HepG2 (cell line): ENCODE results near the gene TSC1. TPM values are rescaled to one million over a fixed set of nuclear protein-coding genes. Genes with fewer than 3 reads are reported as not detected.

Experiments
- ATAC-seq: fragments of 200-7000 bp; cut with Tn5 transposase; 3 replicates; pipeline ENCODE4 v1.9.1; 2020; ENCODE audit warnings: mild to moderate bottlenecking, moderate library complexity
- BruUV-seq: library from RNA; stranded (reverse); fragments of 400-500 nt; replicated peaks from 2 replicates; lab custom pipeline; 2021; lab: Mats Ljungman, UMichigan
- CTCF ChIA-PET: fragments of 300-600 bp; formaldehyde crosslinking; extraction: SDS; loops from one replicate; lab custom pipeline; 2021; ENCODE audit warnings: low total read pairs, inconsistent platforms, low intra/inter-chr PET ratio; lab: Yijun Ruan, JAX
- POLR2A ChIA-PET: fragments of 350-600 bp; sonication (Branson Sonifier 250); formaldehyde crosslinking; loops from one replicate; lab custom pipeline; 2020; ENCODE audit warnings: antibody characterized with exemption, inconsistent platforms; lab: Yijun Ruan, JAX
- DNase-seq: peaks from one replicate; pipeline ENCODE4 v3.0.0-alpha.2; 2015; ENCODE audit warnings: low spot score
- FAIRE-seq: peaks from 3 replicates; lab custom pipeline; 2011; peaks lifted over from hg19 to GRCh38; lab: Jason Lieb, UNC
- H2AFZ ChIP-seq: one replicate; pipeline ENCODE4 v1.6.1; 2011; ENCODE audit warnings: low read length, inconsistent platforms
- H3K27ac ChIP-seq: fragments of 300-600 bp; 3 replicates; pipeline ENCODE4 v1.8.0; 2011; ENCODE audit warnings: mixed run types, mild to moderate bottlenecking, mixed read lengths, low read length, inconsistent platforms; ENCODE audit not compliant: insufficient read depth; ENCODE audit errors: extremely low read length
- H3K27me3 ChIP-seq, 2 experiments: fragments of 200-600 bp in 1 of 2; 2 replicates in 1 of 2; 3 replicates in 1 of 2; pipeline versions ENCODE4 v1.6.0 to v1.8.0; 2011; ENCODE audit warnings: low read length in 2 of 2, mild to moderate bottlenecking in 2 of 2, moderate library complexity in 2 of 2, inconsistent platforms in 1 of 2; ENCODE audit not compliant: insufficient read depth in 2 of 2, control insufficient read depth in 1 of 2
- H3K36me3 ChIP-seq, 2 experiments: fragments of 200-600 bp in 1 of 2; replicated peaks in 1 of 2; 2 replicates in 1 of 2; 3 replicates in 1 of 2; pipeline versions ENCODE4 v1.5.1 to v1.8.0; 2011; ENCODE audit warnings: low read length in 2 of 2, inconsistent platforms in 1 of 2; ENCODE audit not compliant: insufficient read depth in 2 of 2, control insufficient read depth in 1 of 2
- H3K4me1 ChIP-seq: 2 replicates; pipeline ENCODE4 v1.5.1; 2012; ENCODE audit warnings: low read length, inconsistent platforms; ENCODE audit not compliant: insufficient read depth
- H3K4me2 ChIP-seq: 2 replicates; pipeline ENCODE4 v1.6.0; 2011; ENCODE audit warnings: low read depth, low read length, inconsistent platforms
- H3K4me3 ChIP-seq, 3 experiments: fragments of 200-600 bp in 1 of 3; sonication (generic), shearing (Covaris generic) in 1 of 3; replicated peaks in 1 of 3; 2 replicates each; pipeline ENCODE4 v1.5.1; 2011 to 2016; ENCODE audit warnings: low read length in 3 of 3, inconsistent platforms in 2 of 3, low read depth in 2 of 3, mild to moderate bottlenecking in 2 of 3, control low read depth in 1 of 3, mixed read lengths in 1 of 3; ENCODE audit not compliant: insufficient read depth in 1 of 3
- H3K79me2 ChIP-seq: one replicate; pipeline ENCODE4 v1.6.1; 2011; ENCODE audit warnings: low read length, inconsistent platforms; ENCODE audit not compliant: insufficient read depth
- H3K9ac ChIP-seq: 2 replicates; pipeline ENCODE4 v1.6.0; 2011; ENCODE audit warnings: mild to moderate bottlenecking, low read depth, low read length, inconsistent platforms; ENCODE audit not compliant: insufficient read depth
- H3K9me3 ChIP-seq: 2 replicates; pipeline ENCODE4 v1.5.1; 2012; ENCODE audit warnings: mild to moderate bottlenecking, low read length
- H4K20me1 ChIP-seq: 2 replicates; pipeline ENCODE4 v1.6.0; 2011; ENCODE audit warnings: inconsistent platforms, mild to moderate bottlenecking, low read length, moderate library complexity; ENCODE audit not compliant: insufficient read depth
- CEBPG ChIP-seq: IDR thresholded peaks from 2 replicates; pipeline ENCODE4 v1.6.1; 2016
- HDAC1 ChIP-seq: sonication (generic); formaldehyde crosslinking; IDR thresholded peaks from 2 replicates; pipeline ENCODE4 v1.5.1; 2020; ENCODE audit warnings: mild to moderate bottlenecking, missing genetic modification reagents
- RORA ChIP-seq: sonication (generic); formaldehyde crosslinking; IDR thresholded peaks from 2 replicates; pipeline ENCODE4 v1.5.0; 2020; ENCODE audit warnings: mild to moderate bottlenecking, missing genetic modification reagents, moderate library complexity
- STAG1 ChIP-seq: sonication (generic); formaldehyde crosslinking; IDR thresholded peaks from 2 replicates; pipeline ENCODE4 v1.4.0; 2020; ENCODE audit warnings: missing genetic modification reagents
- TBX3 ChIP-seq: fragments of 450-650 bp; IDR thresholded peaks from 2 replicates; pipeline ENCODE4 v1.6.1; 2017; ENCODE audit warnings: antibody characterized with exemption, mild to moderate bottlenecking, inconsistent platforms, borderline replicate concordance
- THAP11 ChIP-seq: IDR thresholded peaks from 2 replicates; pipeline ENCODE4 v1.6.1; 2016; ENCODE audit warnings: missing biosample characterization, missing genetic modification reagents
- TOE1 ChIP-seq: sonication (generic); formaldehyde crosslinking; IDR thresholded peaks from 2 replicates; pipeline ENCODE4 v1.4.0; 2020; ENCODE audit warnings: mild to moderate bottlenecking, missing genetic modification reagents
- ZNF589 ChIP-seq: sonication (generic); formaldehyde crosslinking; conservative IDR thresholded peaks from 2 replicates; pipeline ENCODE4 v1.8.0; 2022; ENCODE audit warnings: mild to moderate bottlenecking, moderate library complexity, missing genetic modification reagents
- WGBS: methylation state at CpG from one replicate; pipeline ENCODE4 v1.1.6; 2017; ENCODE audit warnings: low lambda C conversion rate; 5-methylcytosine and 5-hydroxymethylcytosine counted together
- in situ Hi-C: cut with HindIII; loops from 2 replicates; pipeline ENCODE4 v1.10.0; 2017; ENCODE audit warnings: low pct_unique_long_range_greater_than_20kb; ENCODE audit not compliant: extremely low pct_ligation_motif_present
- intact Hi-C: fragments of 100-400 bp; cut with micrococcal nuclease; formaldehyde crosslinking; loops from one replicate; pipeline ENCODE4 v1.10.0; 2022; ENCODE audit not compliant: unreplicated experiment
- polyA plus RNA-seq, 8 experiments: library from polyadenylated mRNA; depleted of rRNA in 3 of 8; stranded (reverse) in 7 of 8; unstranded in 1 of 8; fragments of >200 nt; fragmentation: Illumina TruSeq in 4 of 8; extraction: Trizol in 4 of 8; gene quantifications; 2 replicates each; pipeline versions ENCODE4 v1.2.1 to v1.2.3, GENCODE V29; 2011 to 2016; ENCODE audit warnings: low read depth in 4 of 8, missing spikeins in 1 of 8, mixed read lengths in 1 of 8; ENCODE audit not compliant: insufficient read depth in 1 of 8
- total RNA-seq, 5 experiments: library from RNA; depleted of rRNA; stranded (reverse); fragments of >200 nt; fragmentation: Illumina TruSeq; extraction: Trizol; gene quantifications; 2 replicates each; pipeline ENCODE4 v1.2.3, GENCODE V29; 2016; ENCODE audit warnings: low read depth in 1 of 5
- TF ChIP-seq, protein P1 (sequence below): sonication (generic); formaldehyde crosslinking; conservative IDR thresholded peaks from 2 replicates; pipeline ENCODE4 v1.5.0; 2020; ENCODE audit warnings: missing genetic modification reagents
- TF ChIP-seq, protein P2 (sequence below): sonication (generic); formaldehyde crosslinking; IDR thresholded peaks from 2 replicates; pipeline ENCODE4 v1.5.0; 2020; ENCODE audit warnings: missing genetic modification reagents
- TF ChIP-seq, protein P3 (sequence below): sonication (generic); formaldehyde crosslinking; IDR thresholded peaks from 2 replicates; pipeline ENCODE4 v1.5.1; 2020; ENCODE audit warnings: mild to moderate bottlenecking, missing genetic modification reagents, moderate library complexity
- TF ChIP-seq, protein P4 (sequence below): sonication (generic); formaldehyde crosslinking; IDR thresholded peaks from 2 replicates; pipeline ENCODE4 v1.4.0; 2020; ENCODE audit warnings: mild to moderate bottlenecking, missing genetic modification reagents

Gene TSC1
- total and polyA plus RNA-seq, 2 of the 13 experiments (the other 11 are each of a cell fraction or from before 2014, with no cell fraction given) = 31.6 to 66.1 TPM

DNA sequence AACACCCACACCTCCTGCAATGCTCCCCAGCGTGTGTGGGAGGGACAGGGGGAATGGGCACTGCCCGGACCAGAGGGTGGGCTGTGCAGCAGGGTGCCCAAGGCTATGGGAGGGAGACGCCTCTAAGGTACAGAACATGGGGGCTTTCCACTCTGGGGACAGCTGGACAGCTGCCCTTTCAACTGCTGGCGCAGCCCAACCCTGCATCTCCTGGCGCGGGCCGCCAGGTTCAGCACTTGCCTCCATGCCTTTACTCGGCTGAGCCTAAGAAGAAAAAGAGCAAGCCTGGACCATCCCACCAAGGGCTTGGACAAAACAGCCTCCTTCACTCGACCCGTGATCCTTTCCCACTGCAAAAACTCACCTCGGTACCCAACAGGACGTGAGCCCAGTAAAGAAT is 81.3 kb downstream of the TSC1 start (continued):
- no peak for TF ChIP-seq TOE1 (CRISPR knock-in tag)

DNA sequence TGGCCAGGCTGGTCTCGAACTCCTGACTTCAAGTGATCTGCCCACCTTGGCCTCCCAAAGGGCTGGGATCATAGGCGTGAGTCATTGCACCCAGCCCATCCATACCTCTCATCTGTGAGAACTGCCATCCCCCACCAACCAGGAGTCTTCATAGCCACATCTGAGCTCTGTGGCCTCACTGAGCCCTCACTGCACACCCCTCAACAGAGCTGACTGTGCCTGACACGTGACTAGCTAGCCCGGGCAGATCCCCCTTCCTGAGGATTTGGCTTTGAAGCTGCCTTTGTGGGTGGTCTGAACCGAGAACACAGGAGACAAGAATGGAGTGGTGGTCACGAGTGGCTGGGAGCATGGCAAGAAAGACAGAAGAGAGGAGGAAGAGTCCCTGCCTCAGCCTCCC is 81.9 kb downstream of the TSC1 start:
- ATAC-seq = no peak
- TF ChIP-seq RORA (CRISPR knock-in tag) = no peak
- no peak for TF ChIP-seq ZNF589 (CRISPR knock-in tag)
- TF ChIP-seq CEBPG (CRISPR knock-in tag) = no peak
- TF ChIP-seq, protein P1, sequence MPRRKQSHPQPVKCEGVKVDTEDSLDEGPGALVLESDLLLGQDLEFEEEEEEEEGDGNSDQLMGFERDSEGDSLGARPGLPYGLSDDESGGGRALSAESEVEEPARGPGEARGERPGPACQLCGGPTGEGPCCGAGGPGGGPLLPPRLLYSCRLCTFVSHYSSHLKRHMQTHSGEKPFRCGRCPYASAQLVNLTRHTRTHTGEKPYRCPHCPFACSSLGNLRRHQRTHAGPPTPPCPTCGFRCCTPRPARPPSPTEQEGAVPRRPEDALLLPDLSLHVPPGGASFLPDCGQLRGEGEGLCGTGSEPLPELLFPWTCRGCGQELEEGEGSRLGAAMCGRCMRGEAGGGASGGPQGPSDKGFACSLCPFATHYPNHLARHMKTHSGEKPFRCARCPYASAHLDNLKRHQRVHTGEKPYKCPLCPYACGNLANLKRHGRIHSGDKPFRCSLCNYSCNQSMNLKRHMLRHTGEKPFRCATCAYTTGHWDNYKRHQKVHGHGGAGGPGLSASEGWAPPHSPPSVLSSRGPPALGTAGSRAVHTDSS (CRISPR knock-in tag) = no peak
- no peak for TF ChIP-seq HDAC1 (CRISPR knock-in tag)
- TF ChIP-seq THAP11 (CRISPR knock-in tag) = no peak
- no peak for TF ChIP-seq TBX3
- TF ChIP-seq, protein P2, sequence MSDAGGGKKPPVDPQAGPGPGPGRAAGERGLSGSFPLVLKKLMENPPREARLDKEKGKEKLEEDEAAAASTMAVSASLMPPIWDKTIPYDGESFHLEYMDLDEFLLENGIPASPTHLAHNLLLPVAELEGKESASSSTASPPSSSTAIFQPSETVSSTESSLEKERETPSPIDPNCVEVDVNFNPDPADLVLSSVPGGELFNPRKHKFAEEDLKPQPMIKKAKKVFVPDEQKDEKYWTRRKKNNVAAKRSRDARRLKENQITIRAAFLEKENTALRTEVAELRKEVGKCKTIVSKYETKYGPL (CRISPR knock-in tag) = no peak
- TF ChIP-seq, protein P3, sequence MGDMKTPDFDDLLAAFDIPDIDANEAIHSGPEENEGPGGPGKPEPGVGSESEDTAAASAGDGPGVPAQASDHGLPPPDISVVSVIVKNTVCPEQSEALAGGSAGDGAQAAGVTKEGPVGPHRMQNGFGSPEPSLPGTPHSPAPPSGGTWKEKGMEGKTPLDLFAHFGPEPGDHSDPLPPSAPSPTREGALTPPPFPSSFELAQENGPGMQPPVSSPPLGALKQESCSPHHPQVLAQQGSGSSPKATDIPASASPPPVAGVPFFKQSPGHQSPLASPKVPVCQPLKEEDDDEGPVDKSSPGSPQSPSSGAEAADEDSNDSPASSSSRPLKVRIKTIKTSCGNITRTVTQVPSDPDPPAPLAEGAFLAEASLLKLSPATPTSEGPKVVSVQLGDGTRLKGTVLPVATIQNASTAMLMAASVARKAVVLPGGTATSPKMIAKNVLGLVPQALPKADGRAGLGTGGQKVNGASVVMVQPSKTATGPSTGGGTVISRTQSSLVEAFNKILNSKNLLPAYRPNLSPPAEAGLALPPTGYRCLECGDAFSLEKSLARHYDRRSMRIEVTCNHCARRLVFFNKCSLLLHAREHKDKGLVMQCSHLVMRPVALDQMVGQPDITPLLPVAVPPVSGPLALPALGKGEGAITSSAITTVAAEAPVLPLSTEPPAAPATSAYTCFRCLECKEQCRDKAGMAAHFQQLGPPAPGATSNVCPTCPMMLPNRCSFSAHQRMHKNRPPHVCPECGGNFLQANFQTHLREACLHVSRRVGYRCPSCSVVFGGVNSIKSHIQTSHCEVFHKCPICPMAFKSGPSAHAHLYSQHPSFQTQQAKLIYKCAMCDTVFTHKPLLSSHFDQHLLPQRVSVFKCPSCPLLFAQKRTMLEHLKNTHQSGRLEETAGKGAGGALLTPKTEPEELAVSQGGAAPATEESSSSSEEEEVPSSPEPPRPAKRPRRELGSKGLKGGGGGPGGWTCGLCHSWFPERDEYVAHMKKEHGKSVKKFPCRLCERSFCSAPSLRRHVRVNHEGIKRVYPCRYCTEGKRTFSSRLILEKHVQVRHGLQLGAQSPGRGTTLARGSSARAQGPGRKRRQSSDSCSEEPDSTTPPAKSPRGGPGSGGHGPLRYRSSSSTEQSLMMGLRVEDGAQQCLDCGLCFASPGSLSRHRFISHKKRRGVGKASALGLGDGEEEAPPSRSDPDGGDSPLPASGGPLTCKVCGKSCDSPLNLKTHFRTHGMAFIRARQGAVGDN = no peak
- TF ChIP-seq STAG1 = no peak
- TF ChIP-seq, protein P4, sequence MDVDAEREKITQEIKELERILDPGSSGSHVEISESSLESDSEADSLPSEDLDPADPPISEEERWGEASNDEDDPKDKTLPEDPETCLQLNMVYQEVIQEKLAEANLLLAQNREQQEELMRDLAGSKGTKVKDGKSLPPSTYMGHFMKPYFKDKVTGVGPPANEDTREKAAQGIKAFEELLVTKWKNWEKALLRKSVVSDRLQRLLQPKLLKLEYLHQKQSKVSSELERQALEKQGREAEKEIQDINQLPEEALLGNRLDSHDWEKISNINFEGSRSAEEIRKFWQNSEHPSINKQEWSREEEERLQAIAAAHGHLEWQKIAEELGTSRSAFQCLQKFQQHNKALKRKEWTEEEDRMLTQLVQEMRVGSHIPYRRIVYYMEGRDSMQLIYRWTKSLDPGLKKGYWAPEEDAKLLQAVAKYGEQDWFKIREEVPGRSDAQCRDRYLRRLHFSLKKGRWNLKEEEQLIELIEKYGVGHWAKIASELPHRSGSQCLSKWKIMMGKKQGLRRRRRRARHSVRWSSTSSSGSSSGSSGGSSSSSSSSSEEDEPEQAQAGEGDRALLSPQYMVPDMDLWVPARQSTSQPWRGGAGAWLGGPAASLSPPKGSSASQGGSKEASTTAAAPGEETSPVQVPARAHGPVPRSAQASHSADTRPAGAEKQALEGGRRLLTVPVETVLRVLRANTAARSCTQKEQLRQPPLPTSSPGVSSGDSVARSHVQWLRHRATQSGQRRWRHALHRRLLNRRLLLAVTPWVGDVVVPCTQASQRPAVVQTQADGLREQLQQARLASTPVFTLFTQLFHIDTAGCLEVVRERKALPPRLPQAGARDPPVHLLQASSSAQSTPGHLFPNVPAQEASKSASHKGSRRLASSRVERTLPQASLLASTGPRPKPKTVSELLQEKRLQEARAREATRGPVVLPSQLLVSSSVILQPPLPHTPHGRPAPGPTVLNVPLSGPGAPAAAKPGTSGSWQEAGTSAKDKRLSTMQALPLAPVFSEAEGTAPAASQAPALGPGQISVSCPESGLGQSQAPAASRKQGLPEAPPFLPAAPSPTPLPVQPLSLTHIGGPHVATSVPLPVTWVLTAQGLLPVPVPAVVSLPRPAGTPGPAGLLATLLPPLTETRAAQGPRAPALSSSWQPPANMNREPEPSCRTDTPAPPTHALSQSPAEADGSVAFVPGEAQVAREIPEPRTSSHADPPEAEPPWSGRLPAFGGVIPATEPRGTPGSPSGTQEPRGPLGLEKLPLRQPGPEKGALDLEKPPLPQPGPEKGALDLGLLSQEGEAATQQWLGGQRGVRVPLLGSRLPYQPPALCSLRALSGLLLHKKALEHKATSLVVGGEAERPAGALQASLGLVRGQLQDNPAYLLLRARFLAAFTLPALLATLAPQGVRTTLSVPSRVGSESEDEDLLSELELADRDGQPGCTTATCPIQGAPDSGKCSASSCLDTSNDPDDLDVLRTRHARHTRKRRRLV (CRISPR knock-in tag) = no peak

More for the DNA sequence above, 81.9 kb downstream of the TSC1 start:
- peaks cover 1 to 15% of the 10 kb centered on the region in 2 experiments; a peak in 3 of 5 replicates for H3K27me3 ChIP-seq
- no peak overlapping the region for H3K4me2 ChIP-seq
- no TSS peak for BruUV-seq
- no peaks in the 10 kb centered on the region for H3K36me3 ChIP-seq
- WGBS = 32% methylated on average over 6 of the region's 6 CpGs
- intact Hi-C loops (no loop called here), in situ Hi-C loops (no loop called here)
- H3K9ac ChIP-seq = no peak overlapping the region
- ChIA-PET POLR2A (no interaction called here), CTCF (no interaction called here)
- no peaks in the 10 kb centered on the region for H3K9me3 ChIP-seq
- no peak overlapping the region for H3K27ac ChIP-seq
- no peak overlapping the region for H2AFZ ChIP-seq
- FAIRE-seq = no peak
- no peaks in the 10 kb centered on the region for H4K20me1 ChIP-seq
- H3K79me2 ChIP-seq = no peaks in the 10 kb centered on the region
- DNase-seq = no peak
- H3K4me3 ChIP-seq = no peak overlapping the region
- no peaks in the 10 kb centered on the region for H3K4me1 ChIP-seq
